NCI-H446 treated with DMSO at 0.1 percent for 48 hours (cell line): ENCODE data around the gene PTGIS.

Experiments
- DNase-seq: peaks from one replicate; lab custom pipeline; 2025; lab: John Stamatoyannopoulos, UW

The PTGIS gene

GRCh38 chr20:49529470-49529869 lies 38.5 kb downstream of the PTGIS start:
- DNase-seq: no peak

GRCh38 chr20:49526568-49526967 lies 41.4 kb downstream of the PTGIS start:
- DNase-seq: no peak

GRCh38 chr20:49526056-49526455 lies 41.9 kb downstream of the PTGIS start:
- no peak for DNase-seq

GRCh38 chr20:49523767-49524360 lies 44.1 kb downstream of the PTGIS start:
- DNase-seq: no peak

- DNase-seq: no peak
These were observed 46.6 kb downstream of the PTGIS start for GRCh38 chr20:49521356-49521755.

- DNase-seq: no peak
These were observed 48.1 kb downstream of the PTGIS start for GRCh38 chr20:49519777-49520359.

GRCh38 chr20:49519212-49519712 lies 48.7 kb downstream of the PTGIS start:
- no peak for DNase-seq

- DNase-seq: no peak
These were observed 49.4 kb downstream of the PTGIS start for GRCh38 chr20:49518576-49518975.

GRCh38 chr20:49517805-49518100 lies 50.2 kb downstream of the PTGIS start:
- no peak for DNase-seq

- no peak for DNase-seq
These were observed 50.8 kb downstream of the PTGIS start for GRCh38 chr20:49516916-49517804.

- no peak for DNase-seq
These were observed 52.4 kb downstream of the PTGIS start for GRCh38 chr20:49515586-49515985.

- no peak for DNase-seq
These were observed 54.4 kb downstream of the PTGIS start for GRCh38 chr20:49513517-49513916.

GRCh38 chr20:49513009-49513408 lies 54.9 kb downstream of the PTGIS start:
- DNase-seq: no peak

GRCh38 chr20:49511788-49512525 lies 56.0 kb downstream of the PTGIS start:
- DNase-seq: no peak

GRCh38 chr20:49510562-49511122 lies 57.3 kb downstream of the PTGIS start:
- no peak for DNase-seq

GRCh38 chr20:49508435-49509199 lies 59.3 kb downstream of the PTGIS start:
- DNase-seq: peak; percentile 60

GRCh38 chr20:49507741-49508434 lies 60.0 kb downstream of the PTGIS start:
- no peak for DNase-seq

- peak; percentile 54 for DNase-seq
These were observed 62.4 kb downstream of the PTGIS start for GRCh38 chr20:49505518-49505917.

GRCh38 chr20:49503176-49503575 lies 64.8 kb downstream of the PTGIS start:
- DNase-seq: no peak

GRCh38 chr20:49501917-49502316 lies 66.0 kb downstream of the PTGIS start:
- DNase-seq: no peak

GRCh38 chr20:49497398-49497669 lies 70.6 kb downstream of the PTGIS start:
- no peak for DNase-seq
